NCI-H345 treated with DMSO at 0.1 percent for 48 hours (cell line): ENCODE results near the gene APPBP2.
"Not testable (repeated sequence)": the region's sequence is repeated elsewhere in the genome, so short reads cannot be mapped to it uniquely, and the experiment has no call there.

Experiments
- DNase-seq: peaks from one replicate; lab custom pipeline; 2025; ENCODE audit not compliant: unreplicated experiment; lab: John Stamatoyannopoulos, UW

The APPBP2 gene

DNA sequence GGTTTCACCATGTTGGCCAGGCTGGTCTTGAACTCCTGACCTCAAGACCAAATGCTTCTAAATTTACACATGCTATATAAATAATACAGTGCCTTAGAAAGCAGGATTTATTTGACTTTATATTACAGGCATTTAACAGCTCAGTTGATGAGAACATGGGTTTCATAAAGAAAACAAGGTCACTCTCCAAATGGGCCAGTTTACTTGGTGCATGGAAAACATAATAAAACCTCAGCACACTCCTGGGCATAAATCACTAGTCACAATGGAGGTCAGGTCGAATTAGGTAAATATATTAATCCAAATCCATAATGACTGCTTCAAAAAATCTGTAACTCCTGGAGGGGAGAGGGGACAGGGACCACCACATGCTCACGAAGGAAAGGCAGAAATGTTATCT is 24.5 kb downstream of the APPBP2 start:
- DNase-seq = no peak

DNA sequence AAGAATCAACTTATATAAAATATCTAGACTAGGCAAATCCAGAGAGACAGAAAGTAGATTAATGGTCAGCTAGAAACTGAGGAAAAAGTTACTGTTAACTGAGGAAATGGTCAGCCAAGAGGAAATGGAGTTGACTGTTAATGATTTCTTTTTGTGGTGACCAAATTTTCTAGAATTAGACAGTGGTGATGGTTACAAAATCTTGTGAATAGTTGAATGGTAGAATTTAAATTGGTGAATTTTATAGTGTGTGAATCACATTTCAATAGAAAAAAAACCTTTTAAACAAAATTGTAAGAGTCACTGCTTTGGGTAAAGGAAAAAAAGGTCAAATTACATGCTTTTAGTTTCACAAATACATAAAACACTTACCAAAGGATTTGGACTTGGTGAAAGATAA is 30.0 kb downstream of the APPBP2 start:
- no peak for DNase-seq

DNA sequence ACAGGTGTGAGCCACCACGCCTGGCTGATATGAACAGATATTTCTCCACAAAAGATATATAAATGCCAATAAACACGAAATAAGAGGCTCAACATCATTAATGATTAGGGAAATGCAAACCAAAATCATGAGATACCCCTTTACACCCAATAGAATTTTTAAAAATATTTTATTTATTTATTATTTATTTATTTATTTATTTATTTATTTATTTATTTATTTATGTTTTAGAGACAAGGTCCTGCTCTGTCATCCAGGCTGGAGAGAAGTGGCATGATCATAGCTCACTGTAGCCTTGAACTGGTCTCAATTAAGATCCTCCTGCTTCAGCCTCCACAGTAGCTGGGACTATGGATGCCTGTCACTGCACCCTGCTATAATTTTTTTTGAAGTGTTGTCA is 30.8 kb downstream of the APPBP2 start:
- no peak for DNase-seq

DNA sequence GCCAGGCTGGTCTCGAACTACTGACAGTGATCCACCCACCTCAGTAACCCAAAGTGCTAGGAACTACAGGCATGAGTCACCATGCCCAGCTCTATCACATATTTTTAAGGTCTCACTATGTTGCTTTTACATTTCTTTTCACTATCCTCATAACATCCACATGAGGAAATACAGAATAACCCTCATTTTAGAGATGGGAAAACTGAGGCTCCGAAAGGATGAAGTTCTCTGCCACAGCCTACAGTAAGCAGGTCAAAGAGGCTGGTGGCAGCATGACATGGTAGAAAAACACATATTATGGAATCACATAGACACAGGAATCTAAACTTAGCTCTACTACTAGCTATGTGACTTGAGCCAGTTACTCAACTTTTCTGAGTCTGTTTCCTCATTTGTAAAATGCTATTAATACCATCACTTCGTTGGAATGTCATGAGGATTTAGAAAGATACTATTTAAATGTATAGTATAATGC is 32.2 kb downstream of the APPBP2 start:
- no peak for DNase-seq

DNA sequence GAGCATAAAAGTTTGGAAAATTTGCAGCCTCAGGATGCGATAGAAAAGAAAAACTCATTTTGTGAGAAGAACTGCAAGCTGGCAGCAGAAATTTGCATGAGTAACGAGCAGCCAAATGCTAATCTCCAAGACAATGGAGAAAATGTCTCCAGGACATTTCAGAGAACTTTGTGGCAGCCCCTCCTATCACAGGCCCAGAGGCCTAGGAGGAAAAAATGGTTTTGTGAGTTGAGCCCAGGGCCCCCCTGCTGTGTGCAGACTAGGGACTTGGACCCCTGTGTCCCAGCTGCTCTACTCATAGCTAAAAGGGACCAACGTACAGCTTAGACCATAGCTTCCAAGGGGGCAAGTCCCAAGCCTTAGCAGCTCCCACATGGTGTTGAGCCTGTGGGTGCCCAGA is 34.3 kb downstream of the APPBP2 start:
- no peak for DNase-seq

DNA sequence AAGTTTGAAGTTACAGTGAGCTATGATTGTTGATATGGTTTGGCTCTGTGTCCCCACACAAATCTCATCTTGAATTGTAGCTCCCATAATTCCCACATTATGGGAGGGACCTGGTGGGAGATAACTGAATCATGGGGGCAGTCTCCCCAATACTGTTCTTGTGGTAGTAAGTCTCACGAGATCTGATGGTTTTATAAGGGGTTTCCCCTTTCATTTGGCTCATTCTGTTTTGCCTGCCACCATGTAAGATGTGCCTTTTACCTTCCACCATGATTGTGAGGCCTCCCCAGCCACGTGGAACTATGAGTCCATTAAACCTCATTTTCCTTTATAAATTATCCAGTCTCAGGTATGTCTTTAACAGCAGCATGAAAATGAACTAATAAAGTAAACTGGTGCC is 35.4 kb downstream of the APPBP2 start:
- DNase-seq = not testable (repeated sequence)

DNA sequence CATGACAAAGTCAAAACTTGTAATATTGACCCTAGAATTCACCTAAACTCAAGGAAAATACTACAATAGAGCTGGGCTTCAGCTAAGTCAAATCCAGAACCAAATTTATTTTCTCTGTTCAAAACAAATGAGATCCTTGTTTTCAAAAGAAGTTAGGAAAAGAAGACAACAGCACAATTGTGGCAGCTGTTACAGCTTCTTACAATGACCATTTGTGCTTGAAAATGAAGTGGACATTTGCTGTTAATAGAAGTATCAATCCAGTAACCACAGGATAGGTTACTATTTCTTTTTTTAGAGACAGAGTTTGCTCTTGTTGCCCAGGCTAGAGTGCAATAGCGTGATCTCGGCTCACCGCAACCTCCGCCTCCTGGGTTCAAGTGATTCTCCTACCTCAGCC is 44.4 kb downstream of the APPBP2 start:
- DNase-seq = no peak

DNA sequence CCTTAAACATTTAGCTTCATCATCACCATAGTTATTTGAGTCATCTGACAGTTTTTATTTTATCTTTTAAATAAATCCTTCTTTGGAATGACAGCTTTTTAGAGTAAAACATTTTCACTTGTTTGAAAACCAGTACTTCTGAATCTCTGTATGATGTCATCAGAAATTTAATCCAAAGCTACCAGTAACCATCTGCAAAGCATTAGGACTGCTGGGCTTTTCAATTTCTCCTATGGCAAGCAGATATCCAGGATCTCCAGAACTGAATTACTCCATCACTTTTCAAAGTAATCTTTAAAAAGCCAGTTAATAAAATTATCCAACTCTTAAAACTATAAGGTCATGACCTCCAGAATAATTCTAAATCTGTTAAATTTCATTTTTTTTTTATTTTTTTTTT is 52.3 kb downstream of the APPBP2 start:
- DNase-seq = no peak

DNA sequence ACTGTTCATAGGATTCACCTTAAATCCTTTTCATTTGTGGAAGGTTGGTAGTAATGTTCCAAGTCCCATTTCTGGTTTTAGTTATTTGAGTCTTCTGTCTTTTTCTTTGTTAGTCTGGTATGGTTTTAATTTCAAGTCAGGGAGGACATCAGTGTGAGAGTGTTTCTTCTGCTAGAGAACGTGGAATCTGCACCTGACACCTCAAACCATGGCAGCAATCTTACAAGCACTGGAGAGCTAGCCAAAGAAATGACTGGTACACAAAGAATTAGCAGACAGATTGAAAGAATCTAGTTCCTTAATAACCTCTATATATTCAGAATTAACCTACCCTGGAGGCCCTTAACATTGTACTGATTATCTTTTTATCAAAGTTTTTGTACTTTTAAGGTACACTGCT is 53.6 kb downstream of the APPBP2 start:
- no peak for DNase-seq

DNA sequence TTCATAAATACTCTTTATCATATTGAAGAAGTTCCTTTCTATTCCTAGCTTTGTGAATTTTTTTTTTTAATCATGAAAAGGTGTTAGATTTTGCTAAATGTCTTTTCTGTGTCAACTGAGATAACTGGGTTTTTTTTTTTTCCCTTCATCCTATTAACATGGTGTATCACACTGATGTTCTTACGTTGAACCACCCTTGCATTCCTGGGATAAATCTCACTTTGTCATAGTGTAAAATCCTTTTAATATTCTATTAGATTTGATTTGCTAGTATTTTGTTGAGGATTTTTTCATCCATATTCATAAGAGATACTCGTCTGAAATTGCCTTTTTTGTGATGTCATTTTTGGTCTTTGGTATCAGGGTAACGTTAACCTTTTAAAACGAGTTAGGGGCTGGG is 54.6 kb downstream of the APPBP2 start:
- no peak for DNase-seq

DNA sequence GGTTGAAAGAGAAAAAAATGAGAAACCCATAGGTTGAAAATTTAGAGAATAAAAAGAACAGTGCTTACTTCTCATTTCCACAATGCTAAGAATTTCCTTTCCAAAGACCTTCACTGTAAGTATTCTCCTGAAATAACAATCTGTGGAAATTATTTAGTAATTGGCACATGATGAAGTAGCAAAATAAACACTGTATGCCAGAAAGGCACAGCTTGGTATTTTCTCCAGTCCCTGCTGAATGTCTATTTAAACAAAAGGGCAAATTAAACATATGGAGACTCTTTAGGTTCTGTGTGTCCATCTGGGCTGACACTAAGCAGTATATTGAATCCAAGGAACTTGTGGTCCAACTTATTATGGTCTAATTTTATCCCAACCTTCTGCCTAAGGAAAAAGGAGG is 57.7 kb downstream of the APPBP2 start:
- no peak for DNase-seq

DNA sequence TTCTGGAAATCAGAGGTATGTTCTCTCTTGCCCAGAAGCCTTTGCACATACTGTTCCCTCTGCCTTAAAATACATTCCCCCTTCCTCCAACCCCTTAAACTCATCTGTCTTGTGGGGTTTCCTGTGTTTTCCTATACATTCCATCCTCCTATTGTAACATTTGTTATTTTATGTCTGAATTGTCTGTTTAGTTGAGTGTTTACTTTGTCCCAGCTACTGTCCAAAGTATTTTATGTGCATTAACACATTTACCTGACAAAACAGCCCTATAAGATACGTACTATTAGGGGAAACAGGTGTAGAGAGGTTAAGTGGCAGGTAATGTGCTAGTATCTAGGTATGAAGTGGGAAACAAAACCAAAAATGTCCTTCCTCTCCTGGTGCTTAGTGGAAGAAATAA is 61.7 kb downstream of the APPBP2 start:
- no peak for DNase-seq

DNA sequence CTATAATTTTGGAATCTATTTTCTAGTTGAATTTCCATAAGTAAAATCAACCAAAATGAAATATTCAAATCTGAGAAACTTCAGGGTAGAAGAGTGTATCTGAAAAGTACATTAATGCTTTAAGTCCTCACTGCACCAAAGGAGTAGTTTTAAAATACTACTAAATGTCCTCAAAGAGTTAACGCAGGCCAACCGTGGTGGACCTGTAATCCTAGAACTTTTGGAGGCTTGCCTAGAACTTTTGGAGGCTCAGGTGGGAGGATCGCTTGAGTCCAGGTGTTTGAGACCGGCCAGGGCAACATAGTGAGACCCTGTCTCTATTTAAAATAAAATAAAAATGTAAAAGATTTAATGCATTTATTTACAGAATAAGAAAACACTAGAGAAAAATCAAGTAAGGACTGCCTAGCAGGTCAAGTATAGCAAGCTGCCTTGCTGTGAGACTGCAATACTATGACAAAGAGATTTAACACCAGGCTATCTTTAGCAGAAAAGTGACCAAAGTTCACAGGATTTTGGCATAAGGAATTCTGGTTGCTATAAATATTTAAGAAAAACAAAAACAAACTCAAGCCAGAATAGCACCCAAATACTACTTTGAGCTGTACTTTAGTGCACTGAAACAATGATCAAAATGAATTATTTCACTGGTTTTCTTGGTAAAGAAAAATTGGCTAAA is 62.7 kb downstream of the APPBP2 start:
- DNase-seq = no peak

DNA sequence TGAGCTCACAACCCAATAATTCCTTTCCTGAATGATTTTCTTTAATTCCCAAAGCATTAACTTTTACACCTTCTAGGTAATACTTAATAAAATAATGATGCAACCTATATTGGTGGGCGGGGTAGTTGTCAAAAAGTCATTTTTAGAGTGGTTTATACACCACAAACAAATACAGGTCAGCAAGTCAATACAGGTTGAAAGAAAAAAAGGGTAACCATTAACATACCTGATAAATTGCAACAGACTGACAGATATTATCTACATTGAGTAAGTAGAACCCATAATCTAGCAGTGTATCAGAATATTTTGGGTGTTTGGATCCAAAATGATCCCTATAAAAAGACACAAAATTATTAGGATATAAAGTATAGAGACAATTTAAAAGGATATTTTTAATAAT is 64.5 kb downstream of the APPBP2 start:
- DNase-seq = no peak

DNA sequence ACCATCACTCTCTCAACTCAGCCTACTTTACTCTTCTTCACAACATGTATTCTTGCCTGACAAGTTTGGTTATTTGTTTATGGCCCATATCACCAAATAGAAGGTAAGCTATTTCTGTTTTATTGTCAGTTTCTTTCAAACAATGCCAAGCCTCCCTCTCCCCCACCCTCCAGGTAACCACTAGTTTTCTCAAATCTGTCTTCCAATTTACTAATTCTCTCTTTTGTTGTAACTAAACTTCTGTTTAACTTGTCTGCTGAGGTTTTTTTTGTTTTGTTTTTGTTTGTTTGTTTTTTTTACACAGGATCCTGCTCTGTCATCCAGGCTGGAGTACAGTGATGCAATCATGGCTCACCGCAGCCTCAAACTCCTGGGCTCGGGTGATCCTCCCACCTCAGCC is 68.9 kb downstream of the APPBP2 start:
- DNase-seq = no peak

DNA sequence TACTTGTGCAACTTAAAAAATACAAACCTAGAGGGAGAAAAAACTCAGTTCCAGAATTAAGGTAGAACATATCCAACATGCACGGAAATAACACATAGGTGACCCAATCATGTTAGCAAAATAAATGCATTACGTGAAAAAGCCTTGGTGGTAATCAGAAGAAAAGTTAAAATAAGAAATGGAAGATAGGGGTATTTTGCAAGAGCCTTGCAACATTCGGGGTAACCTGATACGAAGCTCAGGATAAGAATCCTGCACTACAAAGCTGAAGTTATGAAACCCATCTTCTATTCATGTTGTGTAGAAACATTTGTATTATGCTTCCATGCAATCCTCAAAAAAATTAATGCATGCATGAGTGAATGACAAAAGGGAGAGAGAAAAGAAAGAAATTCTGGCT is 70.7 kb downstream of the APPBP2 start:
- no peak for DNase-seq

DNA sequence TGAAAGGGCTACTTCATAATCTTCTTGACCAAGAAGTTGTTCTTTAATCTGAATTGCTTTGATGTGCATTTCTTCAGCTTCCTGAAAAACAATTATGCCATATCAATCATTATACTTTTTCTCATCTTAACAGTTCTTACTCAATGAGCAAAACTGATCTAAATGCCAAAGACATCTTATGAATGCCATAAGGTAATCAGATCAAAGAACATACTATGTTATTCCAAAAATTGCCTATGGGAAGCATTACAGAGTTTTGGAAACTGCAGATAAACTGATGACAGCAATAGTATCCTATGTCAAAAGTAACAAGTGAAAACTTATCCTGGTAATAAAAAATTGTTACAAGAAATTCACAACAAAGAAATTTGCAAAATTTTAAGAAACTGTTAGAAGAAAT is 74.1 kb downstream of the APPBP2 start:
- no peak for DNase-seq

DNA sequence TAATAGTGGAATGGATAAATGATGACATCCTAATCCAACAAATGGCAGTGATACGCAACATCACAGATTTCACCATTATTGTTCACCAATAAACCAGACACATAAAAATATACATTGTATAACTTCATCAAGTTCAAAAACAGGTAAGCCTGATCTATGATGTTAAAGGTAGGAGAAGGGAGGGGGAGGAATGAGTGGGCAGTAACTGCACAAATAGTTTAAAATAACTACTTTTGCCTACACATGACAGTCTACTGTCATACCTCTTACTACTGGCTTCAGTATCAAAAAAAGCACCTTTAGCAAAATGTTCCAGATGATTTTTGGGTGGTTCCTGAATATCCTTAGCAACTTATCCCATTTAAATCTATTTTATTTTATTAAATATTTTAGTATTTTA is 75.0 kb downstream of the APPBP2 start:
- DNase-seq = no peak

DNA sequence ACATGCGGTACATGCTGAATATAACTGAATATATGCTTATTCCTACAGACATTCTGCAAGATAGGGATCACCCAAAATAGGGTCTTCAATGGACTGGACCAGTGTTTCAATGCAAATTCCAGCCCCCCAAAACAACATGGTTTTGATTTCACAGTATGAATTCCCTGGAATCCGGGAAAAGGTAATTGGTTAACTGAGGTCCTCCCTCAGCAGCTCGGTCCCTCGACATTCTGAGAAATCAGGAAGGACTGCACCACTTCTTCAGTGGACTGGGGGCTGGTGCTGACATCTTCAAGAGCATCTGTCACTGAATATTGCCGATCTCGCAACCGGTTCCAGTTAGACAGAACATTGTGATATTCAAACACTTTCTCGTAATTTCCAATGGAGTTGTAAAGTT is 78.7 kb downstream of the APPBP2 start:
- DNase-seq = no peak

DNA sequence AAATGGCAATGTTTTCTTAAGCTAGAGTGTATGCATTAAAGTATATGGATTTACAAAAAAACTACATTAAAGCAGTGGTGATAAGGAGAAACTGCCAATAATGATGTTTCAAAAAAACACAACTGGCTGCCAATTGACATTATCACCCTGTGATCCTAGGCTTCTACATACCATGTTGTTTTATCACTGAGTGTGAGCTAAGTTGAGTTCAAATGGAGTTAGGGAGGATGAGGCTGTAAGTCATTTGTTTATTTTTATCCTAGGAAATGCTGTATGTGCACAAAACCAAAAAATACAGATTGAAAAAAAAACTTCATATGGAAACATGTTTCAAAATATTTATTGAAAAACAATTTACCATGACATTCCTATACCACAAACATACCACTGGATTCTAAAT is 80.9 kb downstream of the APPBP2 start:
- no peak for DNase-seq

DNA sequence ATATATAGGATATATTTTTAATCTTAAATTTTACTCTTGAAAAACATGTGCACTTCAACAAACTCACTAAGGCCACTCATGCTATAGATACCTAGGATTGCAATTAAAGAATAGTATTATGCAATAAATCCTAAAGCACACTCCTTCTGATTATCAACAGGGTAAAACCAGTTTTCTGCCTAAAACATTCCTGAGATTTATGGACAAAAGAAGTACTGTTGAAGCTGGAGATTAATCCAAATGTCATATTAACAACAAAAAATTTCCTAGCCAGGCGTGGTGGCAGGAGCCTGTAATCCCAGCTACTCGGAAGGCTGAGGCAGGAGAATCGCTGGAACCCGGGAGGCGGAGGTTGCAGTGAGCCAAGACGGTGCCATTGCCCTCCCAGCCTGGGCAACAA is 82.3 kb downstream of the APPBP2 start:
- DNase-seq = no peak

DNA sequence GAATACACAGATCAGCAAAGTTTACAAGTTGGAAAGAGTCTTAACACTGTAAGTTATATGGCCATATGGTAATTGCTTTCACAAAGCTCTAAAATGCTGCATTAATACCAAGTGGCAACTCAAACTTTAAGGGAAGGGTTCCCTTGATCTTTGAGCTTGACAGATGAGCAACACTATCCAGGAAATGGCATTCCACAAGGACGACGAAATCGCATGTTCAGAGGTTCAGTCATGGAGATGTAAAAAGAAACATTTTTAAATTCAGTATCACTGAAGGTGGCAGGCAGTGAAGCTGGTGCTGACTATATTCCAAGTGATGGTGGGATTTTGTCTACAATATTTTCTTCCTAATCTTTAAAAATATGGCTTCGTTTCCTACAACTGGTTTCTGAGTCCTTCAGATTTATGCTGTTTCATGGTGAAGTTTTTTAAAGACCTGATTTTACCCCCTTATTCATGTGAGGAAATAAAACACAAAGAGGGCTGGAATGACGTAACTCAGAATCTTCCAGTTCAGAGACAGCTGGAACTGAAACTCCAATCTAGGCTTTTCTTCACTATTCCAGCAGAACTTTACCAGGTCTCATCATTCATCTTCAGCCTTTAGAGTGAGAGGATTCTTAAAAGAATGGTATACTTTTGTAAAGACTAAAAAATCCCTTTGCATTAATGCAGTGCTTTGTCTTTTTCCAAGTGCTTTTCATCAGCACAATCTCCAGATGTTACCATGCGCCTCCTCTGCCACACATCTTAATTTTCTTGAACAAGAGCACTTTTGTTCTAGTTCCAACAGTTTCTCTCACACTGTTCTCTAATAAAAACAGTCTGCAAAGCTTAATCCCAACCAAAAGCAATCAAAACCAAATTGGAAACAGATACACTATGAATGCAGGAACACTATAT is 83.5 kb downstream of the APPBP2 start:
- DNase-seq = no peak

DNA sequence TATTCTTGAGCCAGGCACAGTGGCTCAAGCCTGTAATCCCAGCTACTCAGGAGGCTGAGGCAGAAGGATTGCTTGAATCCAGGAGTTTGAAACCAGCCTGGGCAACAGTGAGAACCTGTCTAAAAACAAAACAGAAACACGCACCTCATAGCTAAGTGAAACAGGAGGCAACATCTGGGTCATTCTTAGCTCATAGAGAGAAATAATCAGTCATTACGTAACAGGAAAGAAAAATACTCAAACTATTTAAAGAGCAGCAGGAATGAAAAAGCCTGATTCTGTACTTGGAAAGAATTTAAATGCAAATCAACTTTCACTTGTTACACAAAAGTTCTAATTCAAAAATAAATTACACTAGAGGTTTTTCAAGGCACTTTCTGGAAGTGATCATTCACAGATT is 86.5 kb downstream of the APPBP2 start:
- no peak for DNase-seq
